NT2/D1 (cell line): ENCODE results near the gene LRMDA.

Experiments
- DNase-seq: peaks from one replicate; pipeline ENCODE4 v3.0.0-alpha.2; 2011; ENCODE audit warnings: low read depth, low spot score
- H3K27me3 ChIP-seq: 2 replicates; pipeline ENCODE4 v1.6.0; 2011; ENCODE audit warnings: mild to moderate bottlenecking; ENCODE audit not compliant: insufficient read length, insufficient read depth
- H3K36me3 ChIP-seq: 2 replicates; pipeline ENCODE4 v1.6.1; 2011; ENCODE audit warnings: mild to moderate bottlenecking, low read length, mixed read lengths; ENCODE audit not compliant: insufficient read depth, insufficient read length
- H3K4me1 ChIP-seq: 2 replicates; pipeline ENCODE4 v1.5.1; 2011; ENCODE audit not compliant: insufficient read depth, insufficient read length
- H3K4me3 ChIP-seq: 2 replicates; pipeline ENCODE4 v1.5.1; 2011; ENCODE audit warnings: low read depth; ENCODE audit not compliant: insufficient read length
- H3K9ac ChIP-seq: 2 replicates; pipeline ENCODE4 v1.6.0; 2011; ENCODE audit warnings: low read depth; ENCODE audit not compliant: insufficient read length
- H3K9me3 ChIP-seq: 2 replicates; pipeline ENCODE4 v1.5.1; 2011; ENCODE audit warnings: mild to moderate bottlenecking, low read length; ENCODE audit not compliant: insufficient read depth
- SUZ12 ChIP-seq: IDR thresholded peaks from 2 replicates; pipeline ENCODE4 v1.6.1; 2011; ENCODE audit not compliant: insufficient read length, insufficient read depth; ENCODE audit errors: extremely low read depth
- YY1 ChIP-seq: IDR thresholded peaks from 2 replicates; pipeline ENCODE4 v1.6.1; 2011; ENCODE audit not compliant: insufficient read length, insufficient read depth
- ZNF274 ChIP-seq: IDR thresholded peaks from 2 replicates; pipeline ENCODE4 v1.6.1; 2011; ENCODE audit warnings: mild to moderate bottlenecking, low read depth, low read length

The LRMDA gene

DNA sequence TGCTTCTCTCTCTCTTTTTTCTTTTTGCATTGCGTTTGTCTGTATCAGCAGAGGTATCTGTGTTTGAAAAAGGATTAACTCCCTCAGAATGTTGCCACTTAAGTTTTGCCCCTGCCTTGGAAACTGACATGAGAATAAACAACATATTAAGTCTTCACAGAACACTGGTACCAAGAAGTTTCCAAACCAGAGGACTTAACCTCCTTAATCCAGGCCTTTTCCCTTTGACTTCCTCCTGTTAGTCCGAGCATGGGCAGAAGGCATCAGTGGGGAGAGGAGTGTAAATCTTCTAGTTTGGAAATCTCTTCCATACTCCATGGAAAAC lies 681.4 kb downstream of the LRMDA start:
- no peaks in the 10 kb centered on the region; the same call in 1 of the 2 replicates for H3K9me3 ChIP-seq
- DNase-seq = no peak

DNA sequence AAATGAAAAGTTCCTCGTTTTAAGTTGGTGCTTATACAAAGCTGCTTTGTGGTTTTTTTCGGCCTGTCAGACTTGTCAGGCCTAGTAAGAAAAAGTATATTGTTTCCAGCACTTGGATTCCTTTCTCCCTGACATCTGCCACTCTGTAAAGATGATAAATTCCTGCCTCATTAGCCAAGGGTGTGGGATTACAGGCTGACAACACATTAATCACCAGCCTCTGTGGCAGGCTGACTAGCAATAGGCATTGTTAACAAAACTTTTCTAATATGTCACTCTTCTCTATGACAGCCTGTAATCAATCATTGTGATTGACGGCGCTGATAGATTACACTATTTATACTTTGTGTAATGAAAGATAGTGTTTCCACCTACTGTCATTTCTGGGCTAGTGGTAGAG lies 682.5 kb downstream of the LRMDA start:
- no peak overlapping the region for H3K9ac ChIP-seq
- H3K27me3 ChIP-seq = no peaks in the 10 kb centered on the region
- TF ChIP-seq YY1 (no peak), ZNF274 (no peak), SUZ12 (no peak)
- no peak overlapping the region for H3K4me3 ChIP-seq
- H3K4me1 ChIP-seq = peaks cover 3% of the 10 kb centered on the region
- DNase-seq = no peak
- no peaks in the 10 kb centered on the region for H3K36me3 ChIP-seq
- H3K9me3 ChIP-seq = no peaks in the 10 kb centered on the region; the same call in 1 of the 2 replicates

More for the DNA sequence above, 681.4 kb downstream of the LRMDA start:
- Histone ChIP-seq H3K4me3 (no peak overlapping the region), H3K27me3 (no peaks in the 10 kb centered on the region), H3K9ac (no peak overlapping the region), H3K4me1 (peaks cover 3% of the 10 kb centered on the region), H3K36me3 (no peaks in the 10 kb centered on the region)
- TF ChIP-seq ZNF274 (no peak), SUZ12 (no peak), YY1 (no peak)

DNA sequence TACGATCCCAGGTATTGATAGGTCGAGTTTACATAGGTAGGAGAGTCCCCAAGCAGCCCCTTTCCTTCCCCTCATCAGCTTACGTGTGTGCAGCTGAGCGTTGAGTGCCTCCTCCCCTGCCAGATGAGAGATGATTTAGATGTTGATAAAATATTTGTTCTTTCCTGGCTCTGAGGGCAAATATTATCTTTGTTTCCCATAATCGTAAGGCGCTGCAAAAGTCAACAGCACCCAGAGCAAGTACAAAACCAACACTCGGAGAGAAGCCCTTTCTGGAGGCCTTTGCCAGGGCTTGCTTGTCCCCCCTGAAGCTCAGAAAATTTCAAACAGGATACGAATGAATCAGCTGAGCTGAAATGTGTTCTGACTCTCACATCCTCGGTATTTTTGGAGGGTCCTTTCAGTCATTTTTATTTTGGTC lies 683.2 kb downstream of the LRMDA start:
- no peak overlapping the region for H3K9ac ChIP-seq
- no peaks in the 10 kb centered on the region; the same call in 1 of the 2 replicates for H3K9me3 ChIP-seq
- peaks cover 3% of the 10 kb centered on the region for H3K4me1 ChIP-seq
- no peaks in the 10 kb centered on the region for H3K27me3 ChIP-seq
- no peak overlapping the region for H3K4me3 ChIP-seq
- no peaks in the 10 kb centered on the region for H3K36me3 ChIP-seq
- TF ChIP-seq YY1 (no peak), SUZ12 (no peak), ZNF274 (no peak)
- no peak for DNase-seq

DNA sequence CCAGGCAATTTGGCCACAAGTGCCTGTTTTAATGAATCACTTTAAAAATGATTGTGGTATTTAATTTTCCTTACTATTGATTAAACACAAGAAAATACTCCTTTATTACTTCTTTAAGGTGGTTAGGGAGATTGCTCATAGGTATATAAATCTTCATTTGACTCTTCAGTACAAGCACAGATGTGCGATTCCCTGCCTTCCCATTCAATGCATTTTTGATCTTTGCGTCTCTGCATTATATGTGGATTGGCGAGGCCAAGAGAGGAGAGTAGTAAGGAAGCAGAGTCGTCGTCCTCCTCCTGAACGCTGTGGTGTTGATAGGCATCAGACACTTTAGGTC lies 683.7 kb downstream of the LRMDA start:
- no peaks in the 10 kb centered on the region for H3K36me3 ChIP-seq
- no peak for TF ChIP-seq SUZ12
- no peak for TF ChIP-seq ZNF274
- TF ChIP-seq YY1 = no peak
- H3K4me3 ChIP-seq = no peak overlapping the region
- DNase-seq = no peak
- no peaks in the 10 kb centered on the region; the same call in 1 of the 2 replicates for H3K9me3 ChIP-seq
- peaks cover 3% of the 10 kb centered on the region for H3K4me1 ChIP-seq
- no peak overlapping the region for H3K9ac ChIP-seq
- no peaks in the 10 kb centered on the region for H3K27me3 ChIP-seq

DNA sequence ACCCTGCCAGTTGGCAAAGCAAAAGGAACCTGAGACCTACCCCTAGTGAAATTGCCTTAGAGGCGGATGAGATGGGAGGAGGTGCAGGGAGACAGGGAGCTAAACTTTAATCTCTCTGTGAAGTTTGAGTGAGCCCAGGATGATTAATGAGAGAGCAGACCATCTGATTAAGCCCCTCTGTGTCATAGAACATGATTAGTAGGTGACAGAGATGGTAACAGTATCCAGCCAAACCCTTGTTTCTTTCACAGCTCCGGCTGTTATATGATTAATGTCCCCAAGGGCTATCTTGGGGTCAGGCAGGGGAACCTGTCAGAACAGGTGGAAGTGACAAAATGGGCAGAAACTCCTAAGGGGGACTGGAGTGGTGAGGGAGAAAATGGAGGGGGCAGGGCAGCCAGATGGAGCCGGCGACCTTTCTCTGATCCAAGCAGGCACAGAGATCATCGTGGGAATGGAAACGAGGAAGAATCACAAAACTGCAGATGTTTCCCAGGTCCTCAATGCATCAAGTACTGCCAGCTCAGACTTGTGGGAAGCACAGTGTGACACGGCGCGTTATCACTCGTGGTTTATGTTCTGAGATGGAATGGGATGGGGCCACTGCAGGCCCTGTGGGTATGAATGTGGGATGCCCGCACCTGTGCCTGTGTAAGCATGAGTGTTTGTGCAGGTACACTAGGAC lies 684.2 kb downstream of the LRMDA start:
- no peak for DNase-seq
- Histone ChIP-seq H3K9ac (no peak overlapping the region), H3K27me3 (no peaks in the 10 kb centered on the region)

DNA sequence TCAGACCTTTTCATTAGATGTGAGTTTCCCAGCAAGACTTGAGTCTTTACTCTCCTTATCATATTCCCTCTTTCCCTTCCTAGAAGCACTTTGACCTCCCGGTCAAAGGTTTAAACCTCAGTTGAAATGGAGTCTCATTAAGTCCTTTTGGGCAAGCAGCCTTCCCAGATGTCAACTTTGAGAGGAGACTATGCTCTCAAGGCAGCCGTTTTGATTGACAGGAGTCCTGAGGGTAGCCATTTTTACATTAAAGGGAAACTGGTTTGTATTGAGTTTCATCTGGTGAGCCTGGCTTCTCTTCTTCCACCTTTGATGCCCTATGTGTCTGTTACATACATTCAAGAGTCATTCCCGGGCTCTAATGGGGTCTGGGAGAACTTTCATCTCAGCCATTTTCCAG lies 685.1 kb downstream of the LRMDA start:
- Histone ChIP-seq H3K27me3 (no peaks in the 10 kb centered on the region), H3K36me3 (no peaks in the 10 kb centered on the region), H3K9me3 (no peaks in the 10 kb centered on the region; the same call in 1 of the 2 replicates), H3K4me1 (peaks cover 3% of the 10 kb centered on the region), H3K9ac (no peak overlapping the region), H3K4me3 (no peak overlapping the region)
- TF ChIP-seq YY1 (no peak), ZNF274 (no peak), SUZ12 (no peak)
- no peak for DNase-seq

More for the DNA sequence above, 684.2 kb downstream of the LRMDA start:
- Histone ChIP-seq H3K4me1 (peaks cover 3% of the 10 kb centered on the region), H3K36me3 (no peaks in the 10 kb centered on the region), H3K9me3 (no peaks in the 10 kb centered on the region; the same call in 1 of the 2 replicates), H3K4me3 (no peak overlapping the region)
- TF ChIP-seq SUZ12 (no peak), YY1 (no peak), ZNF274 (no peak)

DNA sequence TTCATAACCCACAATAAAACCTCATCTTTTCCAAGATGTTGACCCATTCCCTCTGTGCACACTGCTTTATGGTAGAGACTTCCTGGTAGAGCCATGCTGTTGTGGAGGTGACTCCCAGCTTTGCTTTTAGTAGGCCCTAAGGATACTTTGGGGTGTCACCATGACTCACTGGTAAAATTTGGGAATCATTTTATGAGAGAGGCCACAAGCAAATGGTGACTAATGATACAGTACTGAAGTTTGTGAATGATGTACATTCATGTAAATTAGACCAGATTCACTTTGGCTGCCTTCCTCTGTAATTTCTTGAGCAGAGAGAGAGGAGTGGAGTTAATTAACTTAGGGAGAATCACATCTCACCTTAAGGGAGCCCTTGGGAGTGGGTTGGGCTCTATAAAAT lies 686.5 kb downstream of the LRMDA start:
- Histone ChIP-seq H3K4me3 (no peak overlapping the region), H3K4me1 (peaks cover 3% of the 10 kb centered on the region), H3K9ac (no peak overlapping the region), H3K36me3 (no peaks in the 10 kb centered on the region), H3K9me3 (no peaks in the 10 kb centered on the region; the same call in 1 of the 2 replicates), H3K27me3 (no peaks in the 10 kb centered on the region)
- no peak for TF ChIP-seq YY1
- TF ChIP-seq SUZ12 = no peak
- no peak for TF ChIP-seq ZNF274
- no peak for DNase-seq
